H1 (cell line): ENCODE measurements around the gene ANK3. TPM values are rescaled to one million over a fixed set of nuclear protein-coding genes. Genes with fewer than 3 reads are reported as not detected.

Source experiments
- ASH2L ChIP-seq: fragments of 200-600, 300-600 bp; sonication (generic); IDR thresholded peaks from one replicate; pipeline ENCODE4 v1.7.1; 2017; ENCODE audit warnings: low read length
- BCL11A ChIP-seq, 2 experiments: IDR thresholded peaks; one replicate each; pipeline ENCODE4 v1.6.1; 2011; ENCODE audit warnings: low read depth in 2 of 2, low read length in 2 of 2, mild to moderate bottlenecking in 2 of 2
- TAF7 ChIP-seq: optimal IDR thresholded peaks from 2 replicates; pipeline ENCODE3; 2011; ENCODE audit warnings: low read depth, mild to moderate bottlenecking, inconsistent platforms, low read length, moderate library complexity, borderline replicate concordance
- polyA plus RNA-seq, 7 experiments: library from polyadenylated mRNA; depleted of rRNA in 3 of 7; stranded (reverse) in 5 of 7; unstranded in 2 of 7; fragments of >200 nt in 5 of 7; fragments of 200-250 nt in 2 of 7; gene quantifications; 1 replicate in 5 of 7; 2 replicates in 1 of 7; 4 replicates in 1 of 7; pipeline versions ENCODE4 v1.2.1 to v1.2.3, GENCODE V29; 2011 to 2013; ENCODE audit warnings: missing spikeins in 2 of 7, mixed read lengths in 2 of 7
- total RNA-seq: library from RNA; stranded (reverse); fragmentation: NEBNext Ultra II Directional; extraction: Animal tissue kit (Norgen Biotek cat#: 25700); gene quantifications from 2 replicates; pipeline ENCODE4 v1.2.1, GENCODE V29; 2021

Gene ANK3
- total and polyA plus RNA-seq, 2 of the 8 experiments (the other 6 are each of a cell fraction or from before 2014, with no cell fraction given) = 18.1 to 67.9 TPM

DNA sequence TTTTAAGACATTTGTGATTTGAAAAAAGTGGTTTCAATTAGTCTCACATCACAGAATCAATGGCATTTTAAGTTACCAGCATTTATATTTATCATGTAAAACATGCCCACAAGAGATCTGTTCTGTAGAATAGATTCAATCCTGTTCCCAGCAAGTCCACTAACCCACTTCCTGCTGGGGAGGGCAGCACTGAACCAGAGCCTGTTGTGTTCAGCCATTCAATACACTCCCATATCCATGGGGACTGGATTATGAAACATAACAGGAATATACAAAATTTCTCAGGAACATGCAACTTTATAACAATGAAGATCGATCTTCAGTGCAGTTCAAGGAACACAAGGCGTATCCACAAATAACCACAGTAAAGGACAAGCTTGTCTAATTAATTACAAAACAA is 24.4 kb upstream of the ANK3 start (continued):
- no peak for TF ChIP-seq BCL11A (IDR thresholded peaks at IDR 0.05; ENCODE audit: low read depth in 2 of 2, low read length in 2 of 2)
- TF ChIP-seq ASH2L = no peak
- TF ChIP-seq TAF7 = no peak
